WTC11 (cell line): ENCODE measurements around the gene PCSK9. TPM values are rescaled to one million over a fixed set of nuclear protein-coding genes. Genes with fewer than 3 reads are reported as not detected.

Experiments
- ATAC-seq: fragments of 200-7000 bp; cut with Tn5 transposase; 2 replicates; pipeline ENCODE4 v1.10.0; 2021; ENCODE audit warnings: mild to moderate bottlenecking, moderate library complexity
- CTCF ChIA-PET: fragments of 300-600 bp; sonication (Branson Sonifier 250); formaldehyde crosslinking; loops from one replicate; lab custom pipeline; 2021; ENCODE audit warnings: antibody characterized with exemption; lab: Charles Lee
- POLR2A ChIA-PET: fragments of 350-600 bp; sonication (Branson Sonifier 250); formaldehyde crosslinking; loops from one replicate; lab custom pipeline; 2021; ENCODE audit warnings: antibody characterized with exemption; lab: Charles Lee
- DNase-seq: peaks from one replicate; pipeline ENCODE4 v3.0.0; 2021; ENCODE audit warnings: low spot score
- H3K27ac Mint-ChIP-seq: 2 replicates; pipeline ENCODE4 v1.8.0; 2021; ENCODE audit warnings: mixed read lengths
- H3K27me3 Mint-ChIP-seq: 2 replicates; pipeline ENCODE4 v1.8.0; 2021; ENCODE audit warnings: low read depth, mild to moderate bottlenecking, moderate library complexity, mixed read lengths
- H3K36me3 Mint-ChIP-seq: 2 replicates; pipeline ENCODE4 v1.8.0; 2021; ENCODE audit warnings: mixed read lengths
- H3K4me1 Mint-ChIP-seq: 2 replicates; pipeline ENCODE4 v1.8.0; 2022; ENCODE audit warnings: mixed read lengths
- H3K4me3 Mint-ChIP-seq: 2 replicates; pipeline ENCODE4 v1.8.0; 2021; ENCODE audit warnings: mild to moderate bottlenecking, moderate library complexity, mixed read lengths
- H3K9me3 Mint-ChIP-seq: 2 replicates; pipeline ENCODE4 v1.8.0; 2021; ENCODE audit warnings: mixed read lengths
- ARID4B ChIP-seq: sonication (generic); formaldehyde crosslinking; IDR thresholded peaks from 2 replicates; pipeline ENCODE4 v1.8.0; 2023; ENCODE audit warnings: missing genetic modification reagents, mild to moderate bottlenecking, borderline replicate concordance
- E2F4 ChIP-seq: sonication (generic); formaldehyde crosslinking; IDR thresholded peaks from 2 replicates; pipeline ENCODE4 v1.8.1; 2022; ENCODE audit warnings: low read depth, mild to moderate bottlenecking, moderate library complexity, missing genetic modification reagents, borderline replicate concordance
- ERG ChIP-seq: fragments of 250-450 bp; sonication (Bioruptor Pico); IDR thresholded peaks from 2 replicates; pipeline ENCODE4 v1.8.0; 2021; ENCODE audit warnings: mild to moderate bottlenecking
- IRF1 ChIP-seq: sonication (generic); formaldehyde crosslinking; IDR thresholded peaks from 2 replicates; pipeline ENCODE4 v1.8.0; 2023; ENCODE audit warnings: missing genetic modification reagents
- JAZF1 ChIP-seq: fragments of 250-450 bp; sonication (Bioruptor Pico); IDR thresholded peaks from 2 replicates; pipeline ENCODE4 v1.9.0; 2021; ENCODE audit warnings: moderate library complexity, mild to moderate bottlenecking, inconsistent platforms
- MAX ChIP-seq: sonication (generic); formaldehyde crosslinking; IDR thresholded peaks from 2 replicates; pipeline ENCODE4 v1.8.0; 2022; ENCODE audit warnings: mild to moderate bottlenecking, missing genetic modification reagents
- NR3C1 ChIP-seq: sonication (generic); formaldehyde crosslinking; conservative IDR thresholded peaks from 2 replicates; pipeline ENCODE4 v1.8.1; 2023; ENCODE audit warnings: low read depth, mild to moderate bottlenecking, missing genetic modification reagents
- PRDM15 ChIP-seq: sonication (generic); formaldehyde crosslinking; IDR thresholded peaks from 2 replicates; pipeline ENCODE4 v1.8.0; 2022; ENCODE audit warnings: missing genetic modification reagents
- TP53 ChIP-seq: sonication (generic); formaldehyde crosslinking; IDR thresholded peaks from 2 replicates; pipeline ENCODE4 v1.8.1; 2023; ENCODE audit warnings: mild to moderate bottlenecking, missing genetic modification reagents
- ZNF281 ChIP-seq: sonication (generic); formaldehyde crosslinking; IDR thresholded peaks from 2 replicates; pipeline ENCODE4 v1.8.0; 2023; ENCODE audit warnings: mild to moderate bottlenecking, missing genetic modification reagents
- total RNA-seq: library from RNA; stranded (reverse); gene quantifications from 3 replicates; pipeline ENCODE4 v1.2.3, GENCODE V29; 2021

PCSK9 gene
- total RNA-seq, 1 experiment from 2014 or later: 73.2 TPM

- TF ChIP-seq ARID4B: no peak
- TF ChIP-seq TP53 (CRISPR knock-in tag): no peak
Measured at GRCh38 chr1:55047611-55048010, 8.3 kb downstream of the PCSK9 start (continued).

- ATAC-seq: peak; percentile 31
- Mint-ChIP-seq H3K4me1 (0 out of 2 replicates have a peak, but pooled peaks cover 4% of the 10 kb centered on the region), H3K27me3 (no peaks in the 10 kb centered on the region), H3K27ac (no peak overlapping the region), H3K36me3 (peaks cover 27% of the 10 kb centered on the region), H3K9me3 (no peaks in the 10 kb centered on the region), H3K4me3 (no peak overlapping the region)
- DNase-seq: no peak
- TF ChIP-seq ZNF281 (CRISPR knock-in tag): no peak
- no peak for TF ChIP-seq NR3C1
- no peak for TF ChIP-seq MAX (CRISPR knock-in tag)
- ChIA-PET POLR2A (interaction anchor here (1.0 kb wide), 1 partner anchor 98 kb away, joined by 4 read pairs; no protein-coding TSS in a partner anchor), CTCF (interaction anchor here (1.1 to 2.3 kb wide), 6 partner anchors 14 to 290 kb away, joined by 4 to 22 read pairs (median 5); no protein-coding TSS in a partner anchor)
Measured at GRCh38 chr1:55048453-55049270, 9.3 kb downstream of the PCSK9 start.

- TF ChIP-seq IRF1 (CRISPR knock-in tag): no peak
- TF ChIP-seq ERG (CRISPR knock-in tag): no peak
- no peak for TF ChIP-seq TP53 (CRISPR knock-in tag)
- TF ChIP-seq JAZF1 (CRISPR knock-in tag): no peak
- no peak for TF ChIP-seq PRDM15 (CRISPR knock-in tag)
- TF ChIP-seq E2F4 (CRISPR knock-in tag): no peak
- no peaks in the 10 kb centered on the region for H3K27me3 Mint-ChIP-seq
- H3K4me3 Mint-ChIP-seq: no peak overlapping the region
- ChIA-PET POLR2A (interaction anchor here (1.0 kb wide), 1 partner anchor 99 kb away, joined by 4 read pairs; no protein-coding TSS in a partner anchor), CTCF (interaction anchor here (1.1 to 2.3 kb wide), 7 partner anchors 10 to 289 kb away, joined by 3 to 22 read pairs (median 5); partner anchors contain the start of gene PCSK9)
- DNase-seq (no peak), ATAC-seq (peak; percentile 33; the same call in 1 of the 2 replicates)
- H3K36me3 Mint-ChIP-seq: peaks cover 27% of the 10 kb centered on the region
- H3K4me1 Mint-ChIP-seq: 0 out of 2 replicates have a peak, but pooled peaks cover 2% of the 10 kb centered on the region
- no peaks in the 10 kb centered on the region for H3K9me3 Mint-ChIP-seq
- H3K27ac Mint-ChIP-seq: no peak overlapping the region
Measured at GRCh38 chr1:55049271-55049913, 10.0 kb downstream of the PCSK9 start.
